B cell (primary cell): Measurements from ENCODE around the gene LRCH1. TPM values are rescaled to one million over a fixed set of nuclear protein-coding genes. Genes with fewer than 3 reads are reported as not detected.

ENCODE experiments used
- ATAC-seq: fragments of 200-7000 bp; cut with Tn5 transposase; one replicate; pipeline ENCODE4 v1.10.0; 2021; ENCODE audit warnings: low read depth, mild to moderate bottlenecking, moderate number of reproducible peaks, moderate library complexity
- CTCF ChIA-PET: fragments of 350-600 bp; sonication (Branson Sonifier 250); formaldehyde crosslinking; loops from one replicate; lab custom pipeline; 2021; ENCODE audit warnings: antibody characterized with exemption, inconsistent platforms; lab: Charles Lee
- POLR2A ChIA-PET: fragments of 350-600 bp; sonication (Branson Sonifier 250); formaldehyde crosslinking; loops from one replicate; lab custom pipeline; 2021; ENCODE audit warnings: antibody characterized with exemption; lab: Charles Lee
- DNase-seq: peaks from one replicate; pipeline ENCODE4 v3.0.0; 2013
- H2AFZ ChIP-seq: 2 replicates; pipeline ENCODE4 v1.6.1; 2012; ENCODE audit warnings: mild to moderate bottlenecking, low read depth, low read length; ENCODE audit not compliant: insufficient read depth, poor library complexity, severe bottlenecking
- H3K27ac ChIP-seq, 2 donors: 1 replicate in 1 of 2; 2 replicates in 1 of 2; pipeline ENCODE4 v1.5.1; 2012 to 2013; ENCODE audit warnings: low read length in 2 of 2, mild to moderate bottlenecking in 2 of 2, moderate library complexity in 1 of 2
- H3K27me3 ChIP-seq, 4 experiments: fragments of 200-600 bp in 1 of 4; sonication (generic) in 1 of 4; replicated peaks in 1 of 4; 1 replicate in 2 of 4; 2 replicates in 2 of 4; pipeline versions ENCODE4 v1.6.1 to v1.7.0; 2013 to 2016; ENCODE audit warnings: low read length in 3 of 4, mild to moderate bottlenecking in 2 of 4, mixed read lengths in 1 of 4, moderate library complexity in 1 of 4; ENCODE audit not compliant: insufficient read depth in 4 of 4, control insufficient read depth in 3 of 4; ENCODE audit errors: control extremely low read depth in 1 of 4
- H3K36me3 ChIP-seq, 2 experiments: replicated peaks in 1 of 2; 1 replicate in 1 of 2; 2 replicates in 1 of 2; pipeline versions ENCODE4 v1.6.1 to v1.7.1; 2013; ENCODE audit warnings: low read length in 1 of 2; ENCODE audit not compliant: insufficient read depth in 2 of 2, control insufficient read depth in 1 of 2; ENCODE audit errors: control extremely low read depth in 1 of 2, extremely low read depth in 1 of 2
- H3K4me1 ChIP-seq, 2 donors: fragments of 200-600 bp in 1 of 2; sonication (generic) in 1 of 2; 1 replicate in 1 of 2; 2 replicates in 1 of 2; pipeline versions ENCODE4 v1.5.1 to v1.6.1; 2013 to 2017; ENCODE audit warnings: low read length in 2 of 2; ENCODE audit not compliant: control insufficient read depth in 2 of 2, insufficient read depth in 2 of 2
- H3K4me2 ChIP-seq: replicated peaks from 2 replicates; pipeline ENCODE3; 2012; ENCODE audit warnings: mild to moderate bottlenecking, low read depth, low read length; ENCODE audit not compliant: poor library complexity, severe bottlenecking
- H3K4me3 ChIP-seq, 5 experiments: fragments of 200-600 bp in 1 of 5; sonication (generic) in 1 of 5; 1 replicate in 3 of 5; 2 replicates in 2 of 5; pipeline versions ENCODE4 v1.5.1 to v1.7.0; 2011 to 2016; ENCODE audit warnings: low read length in 4 of 5, mild to moderate bottlenecking in 4 of 5, low read depth in 2 of 5, control low read depth in 1 of 5, moderate library complexity in 1 of 5; ENCODE audit not compliant: insufficient read depth in 1 of 5; ENCODE audit errors: control extremely low read depth in 1 of 5, extremely low read depth in 1 of 5
- H3K79me2 ChIP-seq: fragments of 200-600 bp; sonication (generic); one replicate; pipeline ENCODE4 v1.6.0; 2016; ENCODE audit warnings: low read length; ENCODE audit not compliant: control insufficient read depth, insufficient read depth
- H3K9ac ChIP-seq: fragments of 200-600 bp; sonication (generic); 2 replicates; pipeline ENCODE4 v1.6.1; 2017; ENCODE audit warnings: mild to moderate bottlenecking, low read length, moderate library complexity
- H3K9me3 ChIP-seq, 3 donors: one replicate each; pipeline versions ENCODE4 v1.6.1 to v1.7.1; 2013; ENCODE audit warnings: low read length in 2 of 3; ENCODE audit not compliant: control insufficient read depth in 2 of 3, insufficient read depth in 1 of 3; ENCODE audit errors: control extremely low read depth in 1 of 3
- H4K20me1 ChIP-seq: 2 replicates; pipeline ENCODE4 v1.6.0; 2012; ENCODE audit warnings: mild to moderate bottlenecking, low read length; ENCODE audit not compliant: insufficient read depth, control insufficient read depth, poor library complexity, severe bottlenecking
- H3K27ac Mint-ChIP-seq: one replicate; pipeline ENCODE4 v1.8.0; 2021; ENCODE audit warnings: mixed read lengths
- H3K27me3 Mint-ChIP-seq: one replicate; pipeline ENCODE4 v1.8.0; 2021; ENCODE audit warnings: mixed read lengths
- H3K4me1 Mint-ChIP-seq: one replicate; pipeline ENCODE4 v1.8.0; 2021; ENCODE audit warnings: mixed read lengths
- H3K4me3 Mint-ChIP-seq: one replicate; pipeline ENCODE4 v1.8.0; 2021; ENCODE audit warnings: mixed read lengths
- H3K9me3 Mint-ChIP-seq: one replicate; pipeline ENCODE4 v1.8.0; 2022; ENCODE audit warnings: mixed read lengths; ENCODE audit not compliant: insufficient read depth
- EZH2 ChIP-seq: IDR thresholded peaks from 2 replicates; pipeline ENCODE4 v1.6.1; 2012; ENCODE audit warnings: borderline replicate concordance, low read depth, mild to moderate bottlenecking, moderate library complexity, low read length; ENCODE audit not compliant: insufficient read depth, poor library complexity, severe bottlenecking
- WGBS: methylation state at CpG from one replicate; pipeline ENCODE4 v1.1.5; 2013; ENCODE audit warnings: missing lambda C conversion rate; ENCODE audit not compliant: insufficient coverage; 5-methylcytosine and 5-hydroxymethylcytosine counted together
- intact Hi-C: fragments of 100-400 bp; cut with micrococcal nuclease; formaldehyde crosslinking; loops from one replicate; pipeline ENCODE4 v1.10.0; 2022
- polyA plus RNA-seq: library from polyadenylated mRNA; depleted of rRNA; stranded (reverse); fragments of >200 nt; gene quantifications from 2 replicates; pipeline ENCODE4 v1.2.3, GENCODE V29; 2012
- total RNA-seq, 2 donors: library from RNA; stranded (reverse); fragments of 120-200 nt in 1 of 2; gene quantifications; 1 replicate in 1 of 2; 2 replicates in 1 of 2; pipeline versions ENCODE4 v1.2.3 to v1.2.4, GENCODE V29; 2013 to 2022
- TF ChIP-seq, protein P1 (sequence below): fragments of 200-600 bp; IDR thresholded peaks from one replicate; pipeline ENCODE4 v1.8.0; 2022; ENCODE audit warnings: antibody characterized with exemption, mild to moderate bottlenecking

The LRCH1 gene
- total and polyA plus RNA-seq, 2 donors (not counting 1 experiment from before 2014, with no cell fraction given) = 13.0 to 50.3 TPM

DNA sequence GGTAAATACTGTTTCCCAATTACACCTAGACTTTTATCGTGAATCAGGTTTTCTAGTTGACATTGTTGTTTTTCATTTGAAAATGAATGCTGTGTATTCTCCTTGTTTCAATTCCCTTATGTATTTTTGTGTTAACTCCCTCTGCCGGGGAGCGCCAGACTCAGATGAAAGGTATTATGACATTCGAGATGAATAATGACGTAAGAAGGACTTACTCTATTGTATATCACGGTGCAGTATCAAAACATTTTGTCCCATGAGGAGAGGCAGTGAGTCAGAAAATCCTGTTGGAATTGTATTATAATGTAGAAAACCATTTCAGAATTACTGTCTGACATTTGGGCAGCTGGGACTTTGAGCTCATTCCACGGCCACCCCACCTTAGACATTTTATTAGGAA lies 61.6 kb downstream of the LRCH1 start:
- no peak overlapping the region for H2AFZ ChIP-seq
- CTCF ChIA-PET = interaction anchor here (0.9 kb wide), 1 partner anchor 37 kb away, joined by 3 read pairs; no protein-coding TSS in a partner anchor
- H3K27me3 Mint-ChIP-seq = no peaks in the 10 kb centered on the region
- peaks cover 44 to 56% of the 10 kb centered on the region in 2 donors for H3K4me1 ChIP-seq
- no peak for DNase-seq
- no peak overlapping the region for H3K27ac ChIP-seq
- no peak for ATAC-seq
- H3K4me2 ChIP-seq = no peak overlapping the region
- H4K20me1 ChIP-seq = peaks cover 17% of the 10 kb centered on the region
- H3K4me3 Mint-ChIP-seq = no peak overlapping the region
- no peak overlapping the region for H3K27ac Mint-ChIP-seq
- H3K9me3 ChIP-seq = no peaks in the 10 kb centered on the region
- H3K79me2 ChIP-seq = peaks cover 95% of the 10 kb centered on the region
- TF ChIP-seq, protein P1, sequence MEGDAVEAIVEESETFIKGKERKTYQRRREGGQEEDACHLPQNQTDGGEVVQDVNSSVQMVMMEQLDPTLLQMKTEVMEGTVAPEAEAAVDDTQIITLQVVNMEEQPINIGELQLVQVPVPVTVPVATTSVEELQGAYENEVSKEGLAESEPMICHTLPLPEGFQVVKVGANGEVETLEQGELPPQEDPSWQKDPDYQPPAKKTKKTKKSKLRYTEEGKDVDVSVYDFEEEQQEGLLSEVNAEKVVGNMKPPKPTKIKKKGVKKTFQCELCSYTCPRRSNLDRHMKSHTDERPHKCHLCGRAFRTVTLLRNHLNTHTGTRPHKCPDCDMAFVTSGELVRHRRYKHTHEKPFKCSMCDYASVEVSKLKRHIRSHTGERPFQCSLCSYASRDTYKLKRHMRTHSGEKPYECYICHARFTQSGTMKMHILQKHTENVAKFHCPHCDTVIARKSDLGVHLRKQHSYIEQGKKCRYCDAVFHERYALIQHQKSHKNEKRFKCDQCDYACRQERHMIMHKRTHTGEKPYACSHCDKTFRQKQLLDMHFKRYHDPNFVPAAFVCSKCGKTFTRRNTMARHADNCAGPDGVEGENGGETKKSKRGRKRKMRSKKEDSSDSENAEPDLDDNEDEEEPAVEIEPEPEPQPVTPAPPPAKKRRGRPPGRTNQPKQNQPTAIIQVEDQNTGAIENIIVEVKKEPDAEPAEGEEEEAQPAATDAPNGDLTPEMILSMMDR = no peak
- TF ChIP-seq EZH2 = no peak
- H3K9me3 Mint-ChIP-seq = no peaks in the 10 kb centered on the region
- no peak overlapping the region for H3K4me3 ChIP-seq
- H3K36me3 ChIP-seq = no peaks in the 10 kb centered on the region
- intact Hi-C loops = no loop called here
- WGBS = 80% methylated on average over 2 of the region's 7 CpGs
- peaks cover 85% of the 10 kb centered on the region for H3K4me1 Mint-ChIP-seq
- POLR2A ChIA-PET = no interaction called here
- no peak overlapping the region for H3K9ac ChIP-seq
- no peaks in the 10 kb centered on the region for H3K27me3 ChIP-seq

DNA sequence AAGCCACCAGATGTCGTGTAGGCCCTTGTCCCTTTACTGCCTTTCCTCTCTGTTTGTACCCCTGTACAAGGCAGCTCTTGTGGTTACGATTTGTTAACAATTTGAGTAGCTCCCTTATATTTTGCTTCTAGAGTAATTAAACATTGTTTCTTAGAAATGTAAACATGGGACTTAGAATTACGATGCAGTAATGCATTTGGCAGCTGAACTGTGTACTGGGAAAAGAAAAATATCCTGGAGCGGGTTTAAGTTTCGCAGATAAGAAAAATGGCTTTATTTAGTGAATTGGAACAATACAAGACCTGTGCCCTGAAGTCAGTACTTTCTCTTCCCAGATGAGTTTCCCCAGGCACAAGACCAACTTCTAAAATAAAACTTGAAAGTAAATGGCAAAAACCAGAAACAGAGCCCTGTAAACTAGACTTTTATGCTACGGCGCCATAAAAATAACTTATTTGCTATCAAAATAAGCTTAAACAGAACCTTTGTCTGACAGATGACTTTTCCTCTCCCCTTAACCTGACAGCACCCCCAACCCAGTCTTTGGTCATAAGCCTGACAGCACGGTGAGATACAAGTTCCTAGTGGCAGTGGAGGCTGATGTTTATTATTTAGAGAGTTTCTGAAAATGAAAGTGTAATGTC lies 63.0 kb downstream of the LRCH1 start:
- ChIA-PET CTCF (interaction anchor here (0.7 to 1.5 kb wide), 3 partner anchors 9 to 61 kb away, joined by 3 read pairs; no protein-coding TSS in a partner anchor), POLR2A (no interaction called here)
- ATAC-seq (no peak), DNase-seq (no peak)
- no peaks in the 10 kb centered on the region for H3K9me3 Mint-ChIP-seq
- peaks cover 87% of the 10 kb centered on the region for H3K4me1 Mint-ChIP-seq
- H3K4me2 ChIP-seq = peak overlapping the region; percentile 16
- peaks cover 28% of the 10 kb centered on the region for H4K20me1 ChIP-seq
- H3K36me3 ChIP-seq = no peaks in the 10 kb centered on the region
- no peak overlapping the region for H3K4me3 ChIP-seq
- H3K4me1 ChIP-seq = peaks cover 54 to 61% of the 10 kb centered on the region in 2 donors
- no peak overlapping the region for H2AFZ ChIP-seq
- H3K27me3 Mint-ChIP-seq = no peaks in the 10 kb centered on the region
- peak overlapping the region; percentile 18 for H3K4me3 Mint-ChIP-seq
- peak overlapping the region; percentile 38 for H3K27ac Mint-ChIP-seq
- intact Hi-C loops = no loop called here
- no peak overlapping the region for H3K9ac ChIP-seq
- H3K27ac ChIP-seq = no peak overlapping the region
- TF ChIP-seq, protein P1 = no peak
- TF ChIP-seq EZH2 = no peak
- peaks cover 95% of the 10 kb centered on the region for H3K79me2 ChIP-seq
- WGBS = 75% methylated on average over 4 of the region's 8 CpGs
- no peaks in the 10 kb centered on the region for H3K9me3 ChIP-seq
- H3K27me3 ChIP-seq = no peaks in the 10 kb centered on the region
